Epidermal melanocyte (primary cell): ENCODE measurements around the gene CYTH3.
"Not testable (repeated sequence)": the region's sequence is repeated elsewhere in the genome, so short reads cannot be mapped to it uniquely, and the experiment has no call there.

Source experiments
- DNase-seq: peaks from one replicate; pipeline ENCODE4 v3.0.0; 2011; ENCODE audit warnings: low spot score; ENCODE audit not compliant: insufficient read length

The CYTH3 gene

GRCh38 chr7:6283391-6284054 lies 11.1 kb upstream of the CYTH3 start:
- DNase-seq = not testable (repeated sequence)

GRCh38 chr7:6279937-6280336 lies 7.5 kb upstream of the CYTH3 start:
- DNase-seq = no peak

DNA sequence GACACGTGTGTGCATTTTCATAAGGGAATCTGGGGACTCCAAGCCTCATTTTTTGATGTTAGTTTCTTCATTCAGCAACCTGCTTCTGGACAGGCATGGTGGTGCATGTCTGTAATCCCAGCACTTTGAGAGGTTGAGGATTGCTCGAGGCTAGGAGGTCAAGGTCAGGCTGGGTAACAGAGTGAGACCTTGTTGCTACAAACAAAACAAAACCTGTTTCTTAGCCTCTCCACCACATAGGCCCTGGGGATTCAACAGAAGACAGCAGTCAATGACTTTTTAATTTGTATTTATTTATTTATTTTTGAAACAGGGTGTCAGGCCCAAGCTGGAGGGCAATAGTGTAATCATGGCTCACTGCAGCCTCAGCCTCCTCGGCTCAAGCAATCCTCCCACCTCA lies 6.9 kb upstream of the CYTH3 start:
- no peak for DNase-seq

GRCh38 chr7:6278749-6279310 lies 6.4 kb upstream of the CYTH3 start:
- no peak for DNase-seq

DNA sequence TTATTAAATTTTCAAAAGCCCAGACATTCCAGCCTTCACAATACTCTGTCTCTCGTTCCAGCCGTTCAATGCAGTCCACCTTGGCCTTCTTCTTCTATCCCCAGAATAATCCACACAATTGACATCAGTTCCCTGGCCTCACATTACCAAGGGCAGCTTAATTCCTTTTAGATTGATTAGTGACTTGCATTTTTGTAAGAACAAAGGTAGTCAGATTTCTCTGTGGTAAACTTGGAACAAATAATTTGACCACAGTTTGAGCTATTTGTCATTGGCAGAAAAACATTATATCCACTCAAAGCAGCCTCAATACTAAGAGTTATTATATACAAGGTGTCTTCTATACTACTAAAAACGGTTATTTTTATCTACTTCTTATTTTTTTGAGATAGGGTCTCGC lies 5.1 kb upstream of the CYTH3 start:
- no peak for DNase-seq

GRCh38 chr7:6276911-6277408 lies 4.5 kb upstream of the CYTH3 start:
- DNase-seq = no peak

GRCh38 chr7:6274743-6275142 lies 2.3 kb upstream of the CYTH3 start:
- no peak for DNase-seq

GRCh38 chr7:6273917-6274630 lies 1.6 kb upstream of the CYTH3 start:
- no peak for DNase-seq

- DNase-seq = no peak
Measured at GRCh38 chr7:6273380-6273837, 985 bp upstream of the CYTH3 start.

- DNase-seq = no peak
Measured at GRCh38 chr7:6271694-6272440, 557 bp downstream of the CYTH3 start.

DNA sequence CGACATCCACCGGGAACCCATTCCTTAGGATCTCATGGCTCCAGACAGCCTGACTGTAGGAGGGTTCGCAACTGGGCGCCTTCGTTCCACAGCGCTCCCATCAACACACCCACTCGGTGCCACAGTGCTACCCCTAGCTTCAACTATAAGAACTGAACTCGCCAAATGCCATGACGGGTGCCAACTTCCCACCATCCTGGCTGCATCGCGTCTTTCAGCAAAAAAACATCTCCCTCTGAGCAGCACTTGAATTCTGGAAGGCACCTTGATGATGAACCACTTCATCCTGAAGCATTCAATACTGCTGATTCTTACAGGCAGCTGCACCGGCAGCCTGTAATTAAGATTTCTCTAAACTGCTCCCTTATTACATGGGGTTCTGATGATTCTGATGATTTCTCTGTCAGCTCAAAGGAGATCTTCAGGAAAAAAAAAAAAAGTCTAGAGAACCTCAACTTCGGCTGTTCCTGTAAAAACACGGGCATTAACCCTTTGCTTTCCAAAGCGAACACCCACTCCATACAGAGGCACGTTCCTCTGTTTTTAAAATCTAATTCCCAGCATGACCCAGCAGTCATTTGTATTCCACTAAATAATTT lies 1.3 kb downstream of the CYTH3 start:
- peak; percentile 72 for DNase-seq

DNA sequence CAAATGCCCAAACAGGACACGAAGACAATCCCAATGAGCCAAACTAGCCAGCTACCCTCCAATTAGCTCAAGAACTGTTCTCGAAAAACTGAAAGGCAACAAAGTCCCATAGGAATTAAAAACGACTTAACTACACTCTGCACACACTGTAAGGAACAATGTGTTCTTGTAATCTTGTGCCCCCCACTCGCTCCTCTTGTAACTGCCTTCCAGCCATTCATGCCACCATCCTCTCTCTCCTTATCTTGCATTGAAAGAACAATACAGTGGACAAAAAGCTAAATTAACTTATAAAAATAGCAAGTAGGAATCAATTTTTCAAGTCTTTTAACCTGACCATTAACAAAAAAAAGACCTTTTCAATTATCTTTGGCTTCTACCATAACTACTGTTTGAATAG lies 2.9 kb downstream of the CYTH3 start:
- DNase-seq = no peak

- DNase-seq = no peak
Measured at GRCh38 chr7:6268907-6269306, 3.5 kb downstream of the CYTH3 start.

DNA sequence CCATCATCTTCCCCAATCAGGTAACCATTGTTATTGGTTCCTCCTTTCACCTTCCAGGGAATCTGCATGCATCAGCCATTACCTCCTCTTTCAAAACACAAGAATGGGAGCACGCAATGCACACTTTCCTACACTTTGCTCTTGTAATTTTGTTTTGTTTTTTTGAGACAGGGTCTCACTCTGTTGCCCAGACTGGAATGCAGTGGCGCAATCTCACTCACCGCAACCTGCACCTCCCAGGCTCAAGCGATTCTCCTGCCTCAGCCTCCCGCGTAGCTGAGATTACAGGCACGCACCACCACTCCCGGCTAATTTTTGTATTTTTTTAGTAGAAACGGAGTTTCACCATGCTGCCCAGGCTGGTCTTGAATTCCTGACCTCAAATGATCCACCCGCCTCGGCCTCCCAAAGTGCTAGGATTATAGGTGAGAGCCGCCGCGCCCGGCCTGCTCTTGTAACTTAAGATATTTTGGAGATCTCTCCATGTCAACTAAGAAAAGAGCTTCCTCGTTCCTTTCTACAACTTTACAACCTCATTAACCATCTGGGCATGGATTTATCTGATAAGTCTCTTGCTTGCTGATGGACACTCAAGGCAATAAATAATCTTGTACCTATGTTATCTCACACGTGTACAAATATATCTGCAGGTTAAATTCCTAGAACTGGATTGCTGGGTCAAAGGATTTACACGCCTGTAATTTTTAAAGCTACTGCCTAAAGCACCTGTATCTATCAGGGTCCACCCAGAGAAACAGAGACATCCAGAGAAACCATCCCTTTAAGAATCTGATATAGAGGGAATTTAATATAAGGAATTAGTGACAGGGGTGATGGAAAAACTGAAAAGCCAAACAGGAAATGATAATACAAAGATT lies 4.2 kb downstream of the CYTH3 start:
- DNase-seq = no peak

- no peak for DNase-seq
Measured at GRCh38 chr7:6266699-6267098, 5.7 kb downstream of the CYTH3 start.

- DNase-seq = no peak
Measured at GRCh38 chr7:6262221-6262620, 10.2 kb downstream of the CYTH3 start.

DNA sequence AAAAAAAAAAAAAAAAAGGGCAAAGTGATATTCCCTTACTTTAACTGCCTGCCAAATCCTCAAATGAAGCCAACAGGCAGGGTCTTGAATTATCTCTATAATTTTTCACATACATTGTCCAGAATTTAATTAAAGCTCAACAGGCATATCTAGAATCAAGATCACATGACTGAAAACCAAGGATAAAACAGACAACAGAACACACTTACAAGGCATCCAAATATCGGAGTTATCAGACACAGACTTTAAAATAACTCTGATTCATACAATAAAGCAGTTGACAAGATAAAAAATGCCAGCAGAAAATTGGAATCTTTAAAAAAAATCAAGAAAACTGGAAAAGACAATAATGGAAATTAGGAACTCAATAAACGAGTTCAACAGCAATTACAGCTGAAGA lies 10.7 kb downstream of the CYTH3 start:
- DNase-seq = no peak

GRCh38 chr7:6260291-6261187 lies 11.9 kb downstream of the CYTH3 start:
- no peak for DNase-seq

- no peak for DNase-seq
Measured at GRCh38 chr7:6259257-6259656, 13.2 kb downstream of the CYTH3 start.
